B cell (primary cell): ENCODE data around the gene CDY2A. TPM values are rescaled to one million over a fixed set of nuclear protein-coding genes. Genes with fewer than 3 reads are reported as not detected.
"Not testable (repeated sequence)": the region's sequence is repeated elsewhere in the genome, so short reads cannot be mapped to it uniquely, and the experiment has no call there.

Experiments
- ATAC-seq: fragments of 200-7000 bp; cut with Tn5 transposase; one replicate; pipeline ENCODE4 v1.10.0; 2021; ENCODE audit warnings: low read depth, mild to moderate bottlenecking, moderate number of reproducible peaks, moderate library complexity
- CTCF ChIA-PET: fragments of 350-600 bp; sonication (Branson Sonifier 250); formaldehyde crosslinking; loops from one replicate; lab custom pipeline; 2021; ENCODE audit warnings: antibody characterized with exemption, inconsistent platforms; lab: Charles Lee
- POLR2A ChIA-PET: fragments of 350-600 bp; sonication (Branson Sonifier 250); formaldehyde crosslinking; loops from one replicate; lab custom pipeline; 2021; ENCODE audit warnings: antibody characterized with exemption; lab: Charles Lee
- DNase-seq: peaks from one replicate; pipeline ENCODE4 v3.0.0; 2013
- H2AFZ ChIP-seq: 2 replicates; pipeline ENCODE4 v1.6.1; 2012; ENCODE audit warnings: mild to moderate bottlenecking, low read depth, low read length; ENCODE audit not compliant: insufficient read depth, poor library complexity, severe bottlenecking
- H3K27ac ChIP-seq, 2 donors: 1 replicate in 1 of 2; 2 replicates in 1 of 2; pipeline ENCODE4 v1.5.1; 2012 to 2013; ENCODE audit warnings: low read length in 2 of 2, mild to moderate bottlenecking in 2 of 2, moderate library complexity in 1 of 2
- H3K27me3 ChIP-seq, 4 experiments: fragments of 200-600 bp in 1 of 4; sonication (generic) in 1 of 4; replicated peaks in 1 of 4; 1 replicate in 2 of 4; 2 replicates in 2 of 4; pipeline versions ENCODE4 v1.6.1 to v1.7.0; 2013 to 2016; ENCODE audit warnings: low read length in 3 of 4, mild to moderate bottlenecking in 2 of 4, mixed read lengths in 1 of 4, moderate library complexity in 1 of 4; ENCODE audit not compliant: insufficient read depth in 4 of 4, control insufficient read depth in 3 of 4; ENCODE audit errors: control extremely low read depth in 1 of 4
- H3K36me3 ChIP-seq, 2 experiments: replicated peaks in 1 of 2; 1 replicate in 1 of 2; 2 replicates in 1 of 2; pipeline versions ENCODE4 v1.6.1 to v1.7.1; 2013; ENCODE audit warnings: low read length in 1 of 2; ENCODE audit not compliant: insufficient read depth in 2 of 2, control insufficient read depth in 1 of 2; ENCODE audit errors: control extremely low read depth in 1 of 2, extremely low read depth in 1 of 2
- H3K4me1 ChIP-seq, 2 donors: fragments of 200-600 bp in 1 of 2; sonication (generic) in 1 of 2; 1 replicate in 1 of 2; 2 replicates in 1 of 2; pipeline versions ENCODE4 v1.5.1 to v1.6.1; 2013 to 2017; ENCODE audit warnings: low read length in 2 of 2; ENCODE audit not compliant: control insufficient read depth in 2 of 2, insufficient read depth in 2 of 2
- H3K4me2 ChIP-seq: replicated peaks from 2 replicates; pipeline ENCODE3; 2012; ENCODE audit warnings: mild to moderate bottlenecking, low read depth, low read length; ENCODE audit not compliant: poor library complexity, severe bottlenecking
- H3K4me3 ChIP-seq, 5 experiments: fragments of 200-600 bp in 1 of 5; sonication (generic) in 1 of 5; 1 replicate in 3 of 5; 2 replicates in 2 of 5; pipeline versions ENCODE4 v1.5.1 to v1.7.0; 2011 to 2016; ENCODE audit warnings: low read length in 4 of 5, mild to moderate bottlenecking in 4 of 5, low read depth in 2 of 5, control low read depth in 1 of 5, moderate library complexity in 1 of 5; ENCODE audit not compliant: insufficient read depth in 1 of 5; ENCODE audit errors: control extremely low read depth in 1 of 5, extremely low read depth in 1 of 5
- H3K79me2 ChIP-seq: fragments of 200-600 bp; sonication (generic); one replicate; pipeline ENCODE4 v1.6.0; 2016; ENCODE audit warnings: low read length; ENCODE audit not compliant: control insufficient read depth, insufficient read depth
- H3K9ac ChIP-seq: fragments of 200-600 bp; sonication (generic); 2 replicates; pipeline ENCODE4 v1.6.1; 2017; ENCODE audit warnings: mild to moderate bottlenecking, low read length, moderate library complexity
- H3K9me3 ChIP-seq, 3 donors: one replicate each; pipeline versions ENCODE4 v1.6.1 to v1.7.1; 2013; ENCODE audit warnings: low read length in 2 of 3; ENCODE audit not compliant: control insufficient read depth in 2 of 3, insufficient read depth in 1 of 3; ENCODE audit errors: control extremely low read depth in 1 of 3
- H4K20me1 ChIP-seq: 2 replicates; pipeline ENCODE4 v1.6.0; 2012; ENCODE audit warnings: mild to moderate bottlenecking, low read length; ENCODE audit not compliant: insufficient read depth, control insufficient read depth, poor library complexity, severe bottlenecking
- H3K27ac Mint-ChIP-seq: one replicate; pipeline ENCODE4 v1.8.0; 2021; ENCODE audit warnings: mixed read lengths
- H3K27me3 Mint-ChIP-seq: one replicate; pipeline ENCODE4 v1.8.0; 2021; ENCODE audit warnings: mixed read lengths
- H3K4me1 Mint-ChIP-seq: one replicate; pipeline ENCODE4 v1.8.0; 2021; ENCODE audit warnings: mixed read lengths
- H3K4me3 Mint-ChIP-seq: one replicate; pipeline ENCODE4 v1.8.0; 2021; ENCODE audit warnings: mixed read lengths
- H3K9me3 Mint-ChIP-seq: one replicate; pipeline ENCODE4 v1.8.0; 2022; ENCODE audit warnings: mixed read lengths; ENCODE audit not compliant: insufficient read depth
- WGBS: methylation state at CpG from one replicate; pipeline ENCODE4 v1.1.5; 2013; ENCODE audit warnings: missing lambda C conversion rate; ENCODE audit not compliant: insufficient coverage; 5-methylcytosine and 5-hydroxymethylcytosine counted together
- intact Hi-C: fragments of 100-400 bp; cut with micrococcal nuclease; formaldehyde crosslinking; loops from one replicate; pipeline ENCODE4 v1.10.0; 2022
- polyA plus RNA-seq: library from polyadenylated mRNA; depleted of rRNA; stranded (reverse); fragments of >200 nt; gene quantifications from 2 replicates; pipeline ENCODE4 v1.2.3, GENCODE V29; 2012
- total RNA-seq, 2 donors: library from RNA; stranded (reverse); fragments of 120-200 nt in 1 of 2; gene quantifications; 1 replicate in 1 of 2; 2 replicates in 1 of 2; pipeline versions ENCODE4 v1.2.3 to v1.2.4, GENCODE V29; 2013 to 2022

CDY2A gene
- total and polyA plus RNA-seq, 2 donors (not counting 1 experiment from before 2014, with no cell fraction given), result not detected

GRCh38 chrY:18028845-18029244 is 3.3 kb downstream of the CDY2A start:
- no CpG with 5 or more reads among the region's 1 CpG for WGBS
- H3K4me1 Mint-ChIP-seq, POLR2A ChIA-PET, H3K79me2 ChIP-seq, H3K4me3 Mint-ChIP-seq, intact Hi-C loops, CTCF ChIA-PET, H3K27me3 ChIP-seq, H3K27ac ChIP-seq, H3K9me3 Mint-ChIP-seq, H3K4me1 ChIP-seq, H2AFZ ChIP-seq, H3K27me3 Mint-ChIP-seq, H3K9ac ChIP-seq, DNase-seq, H3K27ac Mint-ChIP-seq, H3K4me3 ChIP-seq, H3K36me3 ChIP-seq, ATAC-seq, H3K4me2 ChIP-seq, H4K20me1 ChIP-seq, H3K9me3 ChIP-seq: not testable (repeated sequence)

GRCh38 chrY:18030178-18030577 is 4.6 kb downstream of the CDY2A start:
- H3K4me1 Mint-ChIP-seq, H3K4me2 ChIP-seq, H3K9me3 Mint-ChIP-seq, CTCF ChIA-PET, POLR2A ChIA-PET, H3K36me3 ChIP-seq, H3K79me2 ChIP-seq, ATAC-seq, H3K4me3 ChIP-seq, H2AFZ ChIP-seq, H3K4me1 ChIP-seq, H3K27ac Mint-ChIP-seq, H3K9ac ChIP-seq, intact Hi-C loops, H3K27me3 Mint-ChIP-seq, H3K27ac ChIP-seq, H3K9me3 ChIP-seq, H3K4me3 Mint-ChIP-seq, DNase-seq, H4K20me1 ChIP-seq, H3K27me3 ChIP-seq: not testable (repeated sequence)
- no CpG with 5 or more reads among the region's 3 CpGs for WGBS

GRCh38 chrY:18034100-18034814 is 8.7 kb downstream of the CDY2A start:
- WGBS, result no CpG with 5 or more reads among the region's 3 CpGs
- H3K4me1 Mint-ChIP-seq, H2AFZ ChIP-seq, H3K27me3 Mint-ChIP-seq, H3K9me3 Mint-ChIP-seq, ATAC-seq, H3K4me2 ChIP-seq, H3K27me3 ChIP-seq, H3K27ac ChIP-seq, H3K27ac Mint-ChIP-seq, H3K9me3 ChIP-seq, H3K4me1 ChIP-seq, H3K9ac ChIP-seq, H3K4me3 ChIP-seq, POLR2A ChIA-PET, H3K36me3 ChIP-seq, H3K4me3 Mint-ChIP-seq, CTCF ChIA-PET, DNase-seq, H3K79me2 ChIP-seq, H4K20me1 ChIP-seq, intact Hi-C loops: not testable (repeated sequence)

- intact Hi-C loops, H3K36me3 ChIP-seq, ATAC-seq, H3K27ac ChIP-seq, H3K4me3 Mint-ChIP-seq, H3K4me1 Mint-ChIP-seq, H3K4me1 ChIP-seq, H3K9ac ChIP-seq, H3K27me3 Mint-ChIP-seq, H4K20me1 ChIP-seq, H3K9me3 ChIP-seq, H3K27ac Mint-ChIP-seq, H3K9me3 Mint-ChIP-seq, H2AFZ ChIP-seq, H3K4me2 ChIP-seq, CTCF ChIA-PET, H3K79me2 ChIP-seq, DNase-seq, POLR2A ChIA-PET, H3K4me3 ChIP-seq, H3K27me3 ChIP-seq: not testable (repeated sequence)
- WGBS, result no CpG with 5 or more reads among the region's 3 CpGs
Observed at GRCh38 chrY:18034864-18035263, 9.3 kb downstream of the CDY2A start.
